Keratinocyte (primary cell): ENCODE measurements around the gene TRIL. TPM values are rescaled to one million over a fixed set of nuclear protein-coding genes. Genes with fewer than 3 reads are reported as not detected.

ENCODE experiments used
- DNase-seq: peaks from one replicate; pipeline ENCODE4 v3.0.0-alpha.2; 2011; ENCODE audit warnings: low read depth, missing footprints, low spot score
- FAIRE-seq: peaks from 2 replicates; lab custom pipeline; 2011; peaks lifted over from hg19 to GRCh38; lab: Jason Lieb, UNC
- H2AFZ ChIP-seq: 2 replicates; pipeline ENCODE4 v1.6.0; 2012; ENCODE audit warnings: low read length, control low read depth, inconsistent platforms; ENCODE audit not compliant: control insufficient read depth
- H3K27ac ChIP-seq: 2 replicates; pipeline ENCODE4 v1.5.1; 2011; ENCODE audit warnings: low read length; ENCODE audit not compliant: control insufficient read depth, insufficient read depth
- H3K27me3 ChIP-seq: 3 replicates; pipeline ENCODE4 v1.6.0; 2011; ENCODE audit warnings: low read length; ENCODE audit not compliant: control insufficient read depth, insufficient read depth; ENCODE audit errors: extremely low read depth
- H3K36me3 ChIP-seq, 2 experiments: 2 replicates in 1 of 2; 3 replicates in 1 of 2; pipeline ENCODE4 v1.5.1; 2011; ENCODE audit warnings: low read length in 2 of 2, mild to moderate bottlenecking in 1 of 2; ENCODE audit not compliant: control insufficient read depth in 2 of 2, insufficient read depth in 2 of 2; ENCODE audit errors: extremely low read depth in 1 of 2
- H3K4me1 ChIP-seq: 3 replicates; pipeline ENCODE4 v1.5.1; 2011; ENCODE audit warnings: low read length; ENCODE audit not compliant: control insufficient read depth, insufficient read depth; ENCODE audit errors: extremely low read depth
- H3K4me2 ChIP-seq: 3 replicates; pipeline ENCODE4 v1.6.0; 2011; ENCODE audit warnings: low read depth, low read length; ENCODE audit not compliant: control insufficient read depth, insufficient read depth; ENCODE audit errors: extremely low read depth
- H3K4me3 ChIP-seq, 3 experiments: fragments of 200-600 bp in 1 of 3; sonication (generic) in 1 of 3; 2 replicates in 2 of 3; 3 replicates in 1 of 3; pipeline ENCODE4 v1.5.1; 2011 to 2016; ENCODE audit warnings: low read length in 3 of 3, mild to moderate bottlenecking in 3 of 3, control low read depth in 2 of 3, inconsistent platforms in 1 of 3, low read depth in 1 of 3, mixed read lengths in 1 of 3, mixed run types in 1 of 3, moderate library complexity in 1 of 3; ENCODE audit not compliant: control insufficient read depth in 2 of 3, insufficient read depth in 2 of 3; ENCODE audit errors: extremely low read depth in 1 of 3
- H3K79me2 ChIP-seq: 2 replicates; pipeline ENCODE4 v1.6.0; 2012; ENCODE audit warnings: low read length; ENCODE audit not compliant: control insufficient read depth, insufficient read depth
- H3K9ac ChIP-seq: 3 replicates; pipeline ENCODE4 v1.6.0; 2011; ENCODE audit warnings: low read length; ENCODE audit not compliant: control insufficient read depth, insufficient read depth; ENCODE audit errors: extremely low read depth
- H3K9me1 ChIP-seq: 3 replicates; pipeline ENCODE4 v1.6.0; 2011; ENCODE audit warnings: low read length; ENCODE audit not compliant: control insufficient read depth, insufficient read depth; ENCODE audit errors: extremely low read depth
- H3K9me3 ChIP-seq: 2 replicates; pipeline ENCODE4 v1.5.1; 2012; ENCODE audit warnings: low read depth, low read length; ENCODE audit not compliant: control insufficient read depth
- H4K20me1 ChIP-seq: 3 replicates; pipeline ENCODE4 v1.6.0; 2011; ENCODE audit warnings: low read length; ENCODE audit not compliant: control insufficient read depth, insufficient read depth; ENCODE audit errors: extremely low read depth
- CTCF ChIP-seq, 3 experiments: IDR thresholded peaks in 1 of 3; conservative IDR thresholded peaks in 1 of 3; optimal IDR thresholded peaks in 1 of 3; 2 replicates in 2 of 3; 3 replicates in 1 of 3; pipeline versions ENCODE3 to v1.5.1; 2011; ENCODE audit warnings: low read length in 3 of 3, mild to moderate bottlenecking in 3 of 3, moderate library complexity in 2 of 3, control low read depth in 1 of 3, inconsistent platforms in 1 of 3; ENCODE audit not compliant: insufficient read depth in 2 of 3; ENCODE audit errors: extremely low read depth in 1 of 3
- EZH2 ChIP-seq: IDR thresholded peaks from one replicate; pipeline ENCODE4 v1.6.1; 2012; ENCODE audit warnings: inconsistent platforms, mild to moderate bottlenecking, low read length, moderate library complexity
- dilution Hi-C: fragments of 300-500 bp; cut with MboI; formaldehyde crosslinking; loops from one replicate; pipeline ENCODE4 v1.7.0; 2020; ENCODE audit warnings: low sequenced_read_pairs; ENCODE audit not compliant: extremely low pct_ligation_motif_present
- polyA plus RNA-seq, 5 experiments: library from polyadenylated mRNA; depleted of rRNA in 3 of 5; stranded (reverse) in 3 of 5; stranded (forward) in 1 of 5; unstranded in 1 of 5; fragments of >200 nt; gene quantifications; 1 replicate in 1 of 5; 2 replicates in 3 of 5; 3 replicates in 1 of 5; pipeline versions ENCODE4 v1.2.1 to v1.2.3, GENCODE V29; 2011 to 2012; ENCODE audit warnings: missing spikeins in 2 of 5, low read depth in 1 of 5, low replicate concordance in 1 of 5

The TRIL gene
- polyA plus RNA-seq, 1 donor (not counting 4 experiments of a cell fraction or from before 2014, with no cell fraction given): 0.03 TPM

GRCh38 chr7:28961972-28962371, 3.8 kb upstream of the TRIL start:
- H3K4me3 ChIP-seq: no peak overlapping the region
- no peak overlapping the region for H3K9ac ChIP-seq
- TF ChIP-seq EZH2 (no peak), CTCF (optimal IDR thresholded peaks at IDR 0.05 in 1 of 3, IDR thresholded peaks at IDR 0.05 in 1 of 3, conservative IDR thresholded peaks at IDR 0.05 in 1 of 3; ENCODE audit: extremely low read depth in 1 of 3, insufficient read depth in 2 of 3, low read length in 3 of 3) (no peak)
- peaks cover 17% of the 10 kb centered on the region for H3K27me3 ChIP-seq
- no peak overlapping the region for H3K27ac ChIP-seq
- H2AFZ ChIP-seq: no peak overlapping the region
- dilution Hi-C loops: no loop called here
- H3K9me3 ChIP-seq: no peaks in the 10 kb centered on the region
- no peaks in the 10 kb centered on the region for H3K9me1 ChIP-seq
- H3K79me2 ChIP-seq: no peaks in the 10 kb centered on the region
- H3K4me1 ChIP-seq: peaks cover 8% of the 10 kb centered on the region
- no peaks in the 10 kb centered on the region for H3K36me3 ChIP-seq
- H4K20me1 ChIP-seq: no peaks in the 10 kb centered on the region
- DNase-seq (no peak), FAIRE-seq (no peak)
- H3K4me2 ChIP-seq: no peak overlapping the region

- Histone ChIP-seq H3K36me3 (no peaks in the 10 kb centered on the region), H3K4me2 (no peak overlapping the region), H3K9me1 (no peaks in the 10 kb centered on the region), H2AFZ (no peak overlapping the region), H3K27me3 (peaks cover 34% of the 10 kb centered on the region), H3K9ac (no peak overlapping the region), H4K20me1 (no peaks in the 10 kb centered on the region), H3K4me3 (no peak overlapping the region), H3K79me2 (no peaks in the 10 kb centered on the region), H3K4me1 (peaks cover 20% of the 10 kb centered on the region), H3K9me3 (no peaks in the 10 kb centered on the region), H3K27ac (no peak overlapping the region)
- DNase-seq: no peak
- dilution Hi-C loops: no loop called here
- FAIRE-seq: no peak
- TF ChIP-seq CTCF (optimal IDR thresholded peaks at IDR 0.05 in 1 of 3, IDR thresholded peaks at IDR 0.05 in 1 of 3, conservative IDR thresholded peaks at IDR 0.05 in 1 of 3; ENCODE audit: extremely low read depth in 1 of 3, insufficient read depth in 2 of 3, low read length in 3 of 3): no peak
- no peak for TF ChIP-seq EZH2
Observed at GRCh38 chr7:28960071-28960840, 2.1 kb upstream of the TRIL start.
